Mucosa of descending colon (tissue), 3 donors: ENCODE measurements around the gene ADAM12. TPM values are rescaled to one million over a fixed set of nuclear protein-coding genes. Genes with fewer than 3 reads are reported as not detected.
"Not testable (repeated sequence)": the region's sequence is repeated elsewhere in the genome, so short reads cannot be mapped to it uniquely, and the experiment has no call there.

Experiments used
- ATAC-seq: fragments of 200-7000 bp; cut with Tn5 transposase; one replicate; pipeline ENCODE4 v1.9.1; 2020; ENCODE audit warnings: mild to moderate bottlenecking, moderate library complexity
- DNase-seq, 3 donors: peaks; one replicate each; pipeline ENCODE4 v3.0.0-alpha.2; 2020
- H3K36me3 ChIP-seq: fragments of 200-600 bp; one replicate; pipeline ENCODE4 v1.8.0; 2021; ENCODE audit warnings: low read depth, mild to moderate bottlenecking
- H3K4me1 ChIP-seq: fragments of 200-600 bp; one replicate; pipeline ENCODE4 v1.8.0; 2021; ENCODE audit warnings: low read depth, mild to moderate bottlenecking
- H3K4me3 ChIP-seq: fragments of 200-600 bp; one replicate; pipeline ENCODE4 v1.8.0; 2021; ENCODE audit warnings: mild to moderate bottlenecking
- H3K9me3 ChIP-seq: fragments of 200-600 bp; one replicate; pipeline ENCODE4 v1.8.0; 2021; ENCODE audit warnings: mild to moderate bottlenecking
- CTCF ChIP-seq: fragments of 200-600 bp; IDR thresholded peaks from one replicate; pipeline ENCODE4 v1.8.0; 2022; ENCODE audit warnings: antibody characterized with exemption, mild to moderate bottlenecking
- intact Hi-C, 2 donors: fragments of 100-400 bp; cut with DNase I in 1 of 2; cut with micrococcal nuclease in 1 of 2; formaldehyde crosslinking; loops; one replicate each; pipeline versions ENCODE4 v1.11.0 to v1.11.1; 2022; cut with DNase I, micrococcal nuclease
- total RNA-seq, 3 donors: library from RNA; stranded (reverse); fragmentation: NEBNext Ultra II Directional in 2 of 3; extraction: Animal tissue kit (Norgen Biotek cat#: 25700) in 2 of 3; gene quantifications; one replicate each; pipeline versions ENCODE4 v1.2.1 to v1.2.4, GENCODE V29; 2021 to 2023
- donor health status: DM: no; HTN: no; CAD: no; lungs with moderate emphysema.
- donor health status: DM: no; HTN: no; CAD: no.
- donor health status: DM: no; HTN: yes; CAD: no.

Gene ADAM12
- total RNA-seq, 3 donors from 2014 or later: 0.20 to 0.89 (median 0.66) TPM

- H3K36me3 ChIP-seq: no peaks in the 10 kb centered on the region
- peaks cover 11% of the 10 kb centered on the region for H3K4me1 ChIP-seq
- no peaks in the 10 kb centered on the region for H3K9me3 ChIP-seq
- ATAC-seq: peak; percentile 84
- peak; percentile 56 for TF ChIP-seq CTCF
- intact Hi-C loops: no loop called here
- H3K4me3 ChIP-seq: no peak overlapping the region
- peak; percentile 67 to 84 (median 84) for DNase-seq
Observed at GRCh38 chr10:126387041-126387921, 996 bp downstream of the ADAM12 start.

DNA sequence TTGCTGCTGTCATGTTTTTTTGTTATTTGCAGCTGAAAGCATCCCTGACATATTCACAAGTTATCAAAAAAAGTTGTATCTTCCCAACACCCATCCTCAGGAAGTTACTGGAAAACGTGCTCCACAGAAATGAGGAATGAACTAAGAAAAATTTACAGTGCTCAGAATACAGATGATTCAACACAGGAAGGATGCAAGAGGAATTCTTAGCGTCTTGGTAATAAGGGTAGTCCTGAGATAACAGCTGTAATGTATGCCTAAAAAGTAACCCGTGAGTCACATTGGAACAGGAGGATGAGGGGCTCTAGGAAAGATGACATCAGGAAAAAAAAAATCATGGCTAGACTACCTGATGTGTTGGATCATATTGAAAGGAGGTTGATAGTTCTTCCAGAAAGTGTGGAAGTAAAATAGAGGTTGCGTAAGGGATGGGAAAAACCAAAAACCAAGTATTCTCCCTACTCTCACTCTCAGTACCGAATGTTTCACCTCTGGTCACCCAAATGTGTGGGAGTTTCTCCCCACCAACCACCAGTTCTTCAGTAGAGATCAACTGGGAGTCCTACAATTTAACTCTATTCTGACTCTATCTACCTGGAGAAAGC, 3.9 kb downstream of the ADAM12 start:
- H3K4me1 ChIP-seq: peaks cover 11% of the 10 kb centered on the region
- intact Hi-C loops: no loop called here
- DNase-seq (no peak), ATAC-seq (no peak)
- H3K9me3 ChIP-seq: no peaks in the 10 kb centered on the region
- no peaks in the 10 kb centered on the region for H3K36me3 ChIP-seq
- TF ChIP-seq CTCF: no peak
- H3K4me3 ChIP-seq: no peak overlapping the region

GRCh38 chr10:126380352-126381076, 7.8 kb downstream of the ADAM12 start:
- no peaks in the 10 kb centered on the region for H3K9me3 ChIP-seq
- intact Hi-C loops: no loop called here
- no peak for DNase-seq
- ATAC-seq: no peak
- H3K4me1 ChIP-seq: peaks cover 7% of the 10 kb centered on the region
- no peak overlapping the region for H3K4me3 ChIP-seq
- TF ChIP-seq CTCF: no peak
- H3K36me3 ChIP-seq: no peaks in the 10 kb centered on the region

GRCh38 chr10:126379166-126379565, 9.1 kb downstream of the ADAM12 start:
- H3K36me3 ChIP-seq, intact Hi-C loops, H3K4me1 ChIP-seq, H3K9me3 ChIP-seq, DNase-seq, ATAC-seq, H3K4me3 ChIP-seq: not testable (repeated sequence)

DNA sequence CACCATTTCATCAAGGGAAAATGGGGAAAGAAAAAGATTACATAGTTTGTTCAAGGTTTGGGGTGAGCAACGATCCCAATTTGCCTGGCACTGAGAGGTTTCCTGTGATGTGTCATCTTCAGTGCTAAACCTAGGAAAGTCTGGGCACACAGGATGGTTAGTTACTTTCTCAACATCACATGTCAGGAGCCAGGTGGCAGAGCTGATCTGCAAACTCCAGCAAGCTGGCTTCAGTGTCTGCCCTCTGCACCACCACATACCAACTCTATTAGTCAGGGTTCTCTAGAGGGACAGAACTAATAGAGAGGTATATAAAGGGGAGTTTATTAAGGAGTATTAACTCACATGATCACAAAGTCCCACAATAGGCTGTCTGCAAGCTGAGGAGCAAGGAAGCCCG, 11.3 kb downstream of the ADAM12 start:
- intact Hi-C loops: no loop called here
- ATAC-seq: no peak
- H3K9me3 ChIP-seq: no peaks in the 10 kb centered on the region

More for the DNA sequence above, 11.3 kb downstream of the ADAM12 start:
- DNase-seq: no peak
- TF ChIP-seq CTCF: no peak
- Histone ChIP-seq H3K36me3 (no peaks in the 10 kb centered on the region), H3K4me1 (peaks cover 27% of the 10 kb centered on the region), H3K4me3 (no peak overlapping the region)
